Liver (tissue), 3 donors: ENCODE results near the gene RPH3AL.

ENCODE experiments used
- CTCF ChIP-seq: fragments of 150-350 bp; IDR thresholded peaks from 2 replicates; pipeline ENCODE4 v1.5.1; 2017; ENCODE audit warnings: improper control_type of control experiment, low read depth, low read length; ENCODE audit not compliant: missing input control
- EGR1 ChIP-seq, 2 donors: IDR thresholded peaks; 2 replicates each; pipeline ENCODE4 v1.6.1; 2016 to 2018; ENCODE audit warnings: antibody characterized with exemption in 2 of 2, low read depth in 2 of 2
- GABPA ChIP-seq, 2 donors: IDR thresholded peaks in 1 of 2; conservative IDR thresholded peaks in 1 of 2; 2 replicates each; pipeline ENCODE4 v1.6.1; 2016; ENCODE audit warnings: antibody characterized with exemption in 2 of 2, mild to moderate bottlenecking in 1 of 2, moderate library complexity in 1 of 2
- HNF4A ChIP-seq, 2 donors: conservative IDR thresholded peaks; 2 replicates each; pipeline ENCODE4 v1.6.1; 2016; ENCODE audit warnings: antibody characterized with exemption in 2 of 2, mild to moderate bottlenecking in 2 of 2
- MAX ChIP-seq: IDR thresholded peaks from 2 replicates; pipeline ENCODE4 v1.6.1; 2016; ENCODE audit warnings: antibody characterized with exemption
- RAD21 ChIP-seq, 2 donors: IDR thresholded peaks; 2 replicates each; pipeline ENCODE4 v1.6.1; 2016; ENCODE audit warnings: antibody characterized with exemption in 2 of 2, mild to moderate bottlenecking in 2 of 2
- REST ChIP-seq: IDR thresholded peaks from 2 replicates; pipeline ENCODE4 v1.6.1; 2016; ENCODE audit warnings: antibody characterized with exemption, mild to moderate bottlenecking
- RXRA ChIP-seq, 2 donors: IDR thresholded peaks; 2 replicates each; pipeline ENCODE4 v1.6.1; 2017 to 2018; ENCODE audit warnings: antibody characterized with exemption in 2 of 2, mild to moderate bottlenecking in 1 of 2
- SP1 ChIP-seq: IDR thresholded peaks from 2 replicates; pipeline ENCODE4 v1.6.1; 2018; ENCODE audit warnings: antibody characterized with exemption, mild to moderate bottlenecking
- TAF1 ChIP-seq: conservative IDR thresholded peaks from 2 replicates; pipeline ENCODE4 v1.6.1; 2016; ENCODE audit warnings: antibody characterized with exemption, mild to moderate bottlenecking
- TF ChIP-seq, protein P1 (sequence below): IDR thresholded peaks from 2 replicates; pipeline ENCODE4 v1.6.1; 2016; ENCODE audit warnings: antibody characterized with exemption
- donor health status: healthy.
- donor health status: healthy.

GRCh38 chr17:372157-373152 is 19.8 kb upstream of the RPH3AL start:
- TF ChIP-seq CTCF (no peak), HNF4A (conservative IDR thresholded peaks at IDR 0.05) (no peak), RAD21 (IDR thresholded peaks at IDR 0.05) (no peak), TAF1 (no peak), SP1 (no peak), RXRA (IDR thresholded peaks at IDR 0.05) (no peak), REST (no peak), EGR1 (IDR thresholded peaks at IDR 0.05; ENCODE audit: low read depth in 2 of 2) (no peak), MAX (no peak), GABPA (IDR thresholded peaks at IDR 0.05 in 1 of 2, conservative IDR thresholded peaks at IDR 0.05 in 1 of 2) (no peak)
- TF ChIP-seq, protein P1, sequence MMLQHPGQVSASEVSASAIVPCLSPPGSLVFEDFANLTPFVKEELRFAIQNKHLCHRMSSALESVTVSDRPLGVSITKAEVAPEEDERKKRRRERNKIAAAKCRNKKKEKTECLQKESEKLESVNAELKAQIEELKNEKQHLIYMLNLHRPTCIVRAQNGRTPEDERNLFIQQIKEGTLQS: no peak
